HCT116 (cell line): Measurements from ENCODE around the gene IRF2.

ENCODE experiments used
- EZH2 ChIP-seq: fragments of 200-600 bp; sonication (generic); IDR thresholded peaks from 2 replicates; pipeline ENCODE4 v1.6.1; 2017; ENCODE audit warnings: antibody characterized with exemption, mixed run types
- POLR2A ChIP-seq: IDR thresholded peaks from 2 replicates; pipeline ENCODE4 v1.7.0; 2011; ENCODE audit warnings: borderline replicate concordance; ENCODE audit not compliant: insufficient read depth, insufficient read length; ENCODE audit errors: extremely low read depth
- POLR2AphosphoS5 ChIP-seq: IDR thresholded peaks from 2 replicates; pipeline ENCODE4 v1.6.1; 2011; ENCODE audit warnings: mild to moderate bottlenecking, low read depth, low read length, moderate library complexity
- SIN3A ChIP-seq: IDR thresholded peaks from 2 replicates; pipeline ENCODE4 v1.6.1; 2012; ENCODE audit warnings: low read depth
- TF ChIP-seq, protein P1 (sequence below), 3 experiments: fragments of 200-600 bp in 1 of 3; sonication (generic) in 1 of 3; IDR thresholded peaks in 2 of 3; conservative IDR thresholded peaks in 1 of 3; 2 replicates each; pipeline ENCODE4 v1.5.1; 2012 to 2017; ENCODE audit warnings: low read depth in 2 of 3, low read length in 2 of 3, antibody characterized with exemption in 1 of 3, borderline replicate concordance in 1 of 3, control low read depth in 1 of 3, mild to moderate bottlenecking in 1 of 3, mixed read lengths in 1 of 3, mixed run types in 1 of 3, moderate library complexity in 1 of 3; ENCODE audit not compliant: insufficient read depth in 1 of 3

DNA sequence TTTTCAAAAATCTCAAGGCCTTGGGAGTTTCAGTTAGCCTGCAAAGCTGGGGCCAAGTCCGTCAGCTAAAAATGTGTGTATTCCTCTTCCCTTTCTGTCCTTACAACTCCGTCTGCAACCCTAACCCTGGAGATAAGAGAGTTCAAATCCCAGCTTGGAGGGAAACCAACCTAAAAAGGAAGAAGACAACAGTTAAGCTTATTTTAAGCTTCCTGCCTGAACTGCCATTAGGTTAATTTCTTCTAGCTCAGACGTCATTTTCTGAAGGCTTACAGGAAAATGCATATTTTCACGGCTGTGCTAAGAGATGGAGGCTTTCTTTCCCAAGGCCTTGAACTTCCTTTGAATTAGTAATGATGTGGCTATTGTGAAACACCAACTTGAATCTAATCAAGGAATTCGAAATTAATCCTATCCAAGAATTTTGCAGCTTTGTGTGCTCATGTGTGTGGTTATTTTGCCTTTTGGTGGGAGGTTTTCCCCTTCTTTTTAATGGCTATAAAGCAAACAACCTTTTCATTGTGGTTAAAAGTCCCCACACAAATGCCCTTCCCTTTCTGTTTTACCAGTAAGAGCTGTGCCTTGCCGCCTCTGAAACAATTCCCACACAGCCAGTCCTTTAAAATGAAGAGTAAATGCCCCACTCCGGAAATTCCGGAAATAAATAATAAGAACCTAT, 103.5 kb downstream of the IRF2 start:
- TF ChIP-seq, protein P1, sequence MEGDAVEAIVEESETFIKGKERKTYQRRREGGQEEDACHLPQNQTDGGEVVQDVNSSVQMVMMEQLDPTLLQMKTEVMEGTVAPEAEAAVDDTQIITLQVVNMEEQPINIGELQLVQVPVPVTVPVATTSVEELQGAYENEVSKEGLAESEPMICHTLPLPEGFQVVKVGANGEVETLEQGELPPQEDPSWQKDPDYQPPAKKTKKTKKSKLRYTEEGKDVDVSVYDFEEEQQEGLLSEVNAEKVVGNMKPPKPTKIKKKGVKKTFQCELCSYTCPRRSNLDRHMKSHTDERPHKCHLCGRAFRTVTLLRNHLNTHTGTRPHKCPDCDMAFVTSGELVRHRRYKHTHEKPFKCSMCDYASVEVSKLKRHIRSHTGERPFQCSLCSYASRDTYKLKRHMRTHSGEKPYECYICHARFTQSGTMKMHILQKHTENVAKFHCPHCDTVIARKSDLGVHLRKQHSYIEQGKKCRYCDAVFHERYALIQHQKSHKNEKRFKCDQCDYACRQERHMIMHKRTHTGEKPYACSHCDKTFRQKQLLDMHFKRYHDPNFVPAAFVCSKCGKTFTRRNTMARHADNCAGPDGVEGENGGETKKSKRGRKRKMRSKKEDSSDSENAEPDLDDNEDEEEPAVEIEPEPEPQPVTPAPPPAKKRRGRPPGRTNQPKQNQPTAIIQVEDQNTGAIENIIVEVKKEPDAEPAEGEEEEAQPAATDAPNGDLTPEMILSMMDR (IDR thresholded peaks at IDR 0.05 in 2 of 3, conservative IDR thresholded peaks at IDR 0.05 in 1 of 3; ENCODE audit: borderline replicate concordance in 1 of 3, insufficient read depth in 1 of 3, low read depth in 2 of 3, low read length in 2 of 3): no peak
- TF ChIP-seq SIN3A (no peak), EZH2 (no peak), POLR2AphosphoS5 (no peak), POLR2A (no peak)
